Stimulated activated CD8-positive, alpha-beta memory T cell treated with anti-CD3 and anti-CD28 coated beads, Interleukin-12 subunit alpha, Interleukin-12 subunit beta, amount 100 ng/mL, for 4 hours (primary cell): ENCODE data around the gene EYS.
"Not testable (repeated sequence)": the region's sequence is repeated elsewhere in the genome, so short reads cannot be mapped to it uniquely, and the experiment has no call there.

Experiments
- DNase-seq: peaks from one replicate; pipeline ENCODE4 v3.0.0-alpha.2; 2020; ENCODE audit warnings: low read depth

Gene EYS

DNA sequence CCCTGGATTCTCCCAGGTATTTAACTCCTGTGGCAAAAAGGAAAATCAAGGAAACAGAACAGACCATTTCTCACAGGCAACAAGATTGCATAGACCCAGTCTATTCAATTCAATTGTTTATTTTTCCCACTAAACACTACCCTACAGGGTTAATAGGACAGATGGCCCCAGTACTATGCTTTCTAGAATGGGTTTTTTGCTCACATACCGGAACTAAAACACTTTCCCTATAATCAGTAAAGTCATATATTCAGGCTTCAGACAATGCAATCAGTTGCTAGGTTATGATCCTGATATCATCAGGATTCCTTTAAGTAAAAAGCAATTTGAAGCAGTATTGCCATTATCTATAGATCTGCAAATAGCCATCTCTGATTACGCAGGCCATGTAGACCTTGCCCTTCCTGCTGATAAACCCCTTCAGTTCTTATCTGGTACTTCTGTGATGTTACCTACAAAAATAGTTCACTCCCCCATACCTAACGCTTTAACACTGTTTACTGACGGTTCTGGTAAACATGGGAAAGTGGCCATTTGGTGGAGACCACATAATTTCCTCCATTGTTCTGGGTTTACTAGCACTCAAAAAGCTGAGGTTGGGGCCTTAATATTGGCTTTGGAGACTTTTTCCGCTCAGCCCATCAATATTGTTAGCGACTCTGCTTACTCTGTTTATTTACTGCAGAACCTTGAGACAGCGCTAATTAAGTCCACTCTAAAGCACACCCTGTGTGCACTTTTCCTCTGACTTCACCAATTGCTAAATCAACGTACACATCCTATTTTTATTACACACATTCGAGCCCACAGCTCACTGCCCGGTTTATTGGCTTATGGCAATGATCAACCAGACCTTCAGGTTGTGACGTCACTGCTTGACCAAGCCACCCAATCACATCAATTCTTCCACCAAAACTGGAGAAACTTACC, 1405.5 kb downstream of the EYS start:
- no peak for DNase-seq

- no peak for DNase-seq
Observed at GRCh38 chr6:64299176-64299575, 1407.8 kb downstream of the EYS start.

DNA sequence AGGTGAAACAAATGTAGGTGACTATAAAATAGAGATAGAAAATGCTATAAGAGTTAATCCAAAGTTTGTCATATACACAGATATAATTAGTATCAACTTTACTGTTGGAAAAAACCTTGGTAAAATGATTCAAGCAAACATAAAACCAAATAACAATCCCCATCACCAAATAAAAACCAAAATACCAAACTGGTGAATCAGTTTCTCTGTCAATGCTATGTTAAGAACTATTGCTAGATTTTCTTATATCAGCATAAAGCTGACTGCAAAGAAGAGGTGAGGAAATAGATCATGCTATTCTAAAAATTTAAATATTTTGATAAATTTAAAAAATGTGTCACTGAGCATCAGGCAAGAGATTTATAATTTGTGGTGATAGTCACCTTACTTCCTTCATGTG, 1413.0 kb downstream of the EYS start:
- DNase-seq, result no peak

DNA sequence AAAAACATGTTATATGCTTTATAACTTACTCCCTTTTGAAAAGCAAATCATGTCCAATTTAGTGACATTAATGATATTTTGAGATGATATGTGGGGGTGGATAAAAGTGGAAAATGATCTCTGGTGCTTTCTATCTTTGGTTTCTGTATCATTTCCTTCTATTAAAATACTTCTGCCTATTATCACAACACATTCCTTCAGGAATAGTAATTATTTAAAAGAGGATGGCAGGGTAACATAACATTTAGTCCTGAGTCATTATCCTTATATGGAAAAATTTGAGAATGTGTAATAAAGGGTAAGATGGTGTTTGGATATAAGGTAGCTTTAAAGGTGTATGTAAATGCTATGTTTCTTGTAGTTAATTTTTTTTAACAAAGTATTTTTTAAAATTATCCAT, 1413.7 kb downstream of the EYS start:
- DNase-seq, result no peak

GRCh38 chr6:64290867-64291266, 1416.2 kb downstream of the EYS start:
- no peak for DNase-seq

- no peak for DNase-seq
Observed at GRCh38 chr6:64289931-64290330, 1417.1 kb downstream of the EYS start.

GRCh38 chr6:64288351-64288750, 1418.7 kb downstream of the EYS start:
- no peak for DNase-seq

DNA sequence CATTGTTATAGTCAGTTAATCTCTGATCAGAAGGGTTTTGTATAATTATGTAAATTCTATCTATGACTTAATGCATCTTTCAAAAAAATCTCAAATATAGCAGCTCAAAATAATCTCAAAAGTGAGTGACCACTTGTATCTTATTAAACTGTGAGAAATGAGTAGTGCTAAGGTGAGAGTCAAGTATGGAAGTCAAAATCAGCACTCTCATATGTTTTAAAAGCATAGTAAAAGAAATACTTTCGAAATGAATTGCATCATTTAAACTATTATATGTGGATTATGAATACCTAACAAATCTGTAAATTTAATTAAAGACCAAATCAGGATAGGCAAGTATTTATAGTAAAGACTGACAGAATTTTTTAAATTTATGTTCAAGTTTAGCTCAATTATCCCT, 1425.9 kb downstream of the EYS start:
- no peak for DNase-seq

- no peak for DNase-seq
Observed at GRCh38 chr6:64280569-64280968, 1426.5 kb downstream of the EYS start.

DNA sequence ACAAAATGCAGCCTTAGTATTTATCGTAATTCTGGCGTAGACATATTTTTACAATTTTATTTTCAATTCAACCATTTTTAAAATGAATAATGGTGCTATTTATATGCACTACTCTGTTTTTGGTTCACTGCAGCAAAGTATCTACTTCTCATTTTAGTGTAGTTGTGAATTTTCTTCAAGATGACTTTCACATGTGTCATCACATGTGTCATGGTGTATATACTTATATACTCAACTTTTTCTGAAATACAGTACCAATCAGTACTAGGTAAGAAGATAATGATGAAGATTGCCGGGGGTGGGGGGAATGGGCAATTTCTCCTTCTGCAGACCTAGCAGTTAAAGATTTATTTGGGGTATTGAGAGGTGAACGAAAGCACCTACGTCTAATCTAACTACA, 1436.9 kb downstream of the EYS start:
- DNase-seq, result no peak

- DNase-seq, result no peak
Observed at GRCh38 chr6:64266351-64266821, 1440.6 kb downstream of the EYS start.

- DNase-seq, result no peak
Observed at GRCh38 chr6:64263778-64264177, 1443.2 kb downstream of the EYS start.

DNA sequence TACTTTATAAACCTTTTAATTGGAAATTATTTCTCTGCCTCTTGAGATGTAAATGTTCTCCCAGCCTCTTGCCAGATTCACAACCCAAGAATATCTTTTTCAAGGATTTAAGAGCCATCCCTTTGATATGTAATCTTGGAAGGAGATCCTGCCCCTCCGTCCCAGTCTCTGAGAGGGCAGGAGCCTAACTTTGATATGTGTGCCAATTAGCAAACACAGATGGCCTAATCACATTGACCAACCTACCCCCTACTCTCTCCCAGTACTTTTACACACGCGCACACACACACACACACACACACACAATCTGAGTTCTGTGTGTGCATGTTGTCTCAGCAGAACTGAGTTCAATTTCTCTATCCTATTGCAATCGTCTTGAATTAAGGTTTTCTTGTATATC, 1447.7 kb downstream of the EYS start:
- no peak for DNase-seq

DNA sequence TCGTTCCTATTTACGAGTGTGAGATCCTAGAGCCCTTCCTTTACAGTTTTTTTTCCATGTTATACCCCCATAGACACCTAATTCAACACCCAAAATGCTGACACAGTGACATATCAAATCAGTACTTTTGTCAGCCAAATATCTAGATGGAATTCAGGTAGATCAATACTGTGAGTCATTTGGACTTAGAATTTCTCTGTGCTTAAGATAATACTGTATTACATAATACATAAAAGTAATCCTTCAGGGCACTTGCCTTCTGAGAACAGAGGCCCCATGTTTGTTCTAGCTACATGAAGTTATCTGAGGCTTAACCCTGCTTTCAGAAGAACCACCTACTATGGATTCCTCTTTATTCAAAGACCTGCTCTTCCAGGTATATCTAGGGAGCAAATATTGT, 1448.3 kb downstream of the EYS start:
- no peak for DNase-seq

GRCh38 chr6:64258302-64258701, 1448.7 kb downstream of the EYS start:
- DNase-seq, result no peak

DNA sequence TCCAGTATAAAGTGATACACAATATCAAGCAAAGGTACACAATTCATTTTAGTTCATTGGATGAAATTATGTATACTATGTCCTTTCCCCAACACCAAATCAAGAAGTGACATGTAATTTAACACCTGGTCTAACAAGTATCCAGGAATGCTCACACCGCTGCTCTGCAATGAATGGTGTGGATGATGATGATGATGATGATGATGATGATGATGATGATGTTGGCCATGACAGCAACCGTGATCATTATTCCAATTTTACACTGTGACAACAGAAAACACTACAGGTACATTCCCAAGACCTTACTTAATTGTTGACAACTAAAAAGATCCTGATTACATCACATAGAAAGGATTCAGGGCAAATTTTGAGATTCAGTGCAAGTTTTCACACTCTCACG, 1449.4 kb downstream of the EYS start:
- DNase-seq, result no peak

- no peak for DNase-seq
Observed at GRCh38 chr6:64256483-64256882, 1450.5 kb downstream of the EYS start.

- no peak for DNase-seq
Observed at GRCh38 chr6:64255000-64255399, 1452.0 kb downstream of the EYS start.

GRCh38 chr6:64254558-64254957, 1452.5 kb downstream of the EYS start:
- DNase-seq, result no peak

DNA sequence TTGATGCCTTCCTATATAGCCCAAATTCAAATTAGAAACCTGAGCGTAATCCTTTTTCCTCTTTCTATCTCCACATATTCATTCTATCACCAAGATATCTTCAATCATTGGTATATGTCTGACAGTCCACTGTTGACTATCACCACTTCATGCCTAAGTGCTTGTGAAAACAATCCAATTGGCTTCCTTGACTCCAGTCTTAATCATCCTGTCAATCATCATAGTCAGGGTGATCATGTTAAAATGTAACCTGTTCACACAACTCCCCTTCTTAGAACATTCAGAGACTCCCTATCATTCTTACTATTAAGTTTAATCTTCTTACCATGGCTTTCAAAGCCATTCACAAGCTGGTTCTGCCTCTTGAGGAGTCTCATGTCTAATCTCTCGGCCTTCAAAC, 1454.8 kb downstream of the EYS start:
- DNase-seq, result no peak

DNA sequence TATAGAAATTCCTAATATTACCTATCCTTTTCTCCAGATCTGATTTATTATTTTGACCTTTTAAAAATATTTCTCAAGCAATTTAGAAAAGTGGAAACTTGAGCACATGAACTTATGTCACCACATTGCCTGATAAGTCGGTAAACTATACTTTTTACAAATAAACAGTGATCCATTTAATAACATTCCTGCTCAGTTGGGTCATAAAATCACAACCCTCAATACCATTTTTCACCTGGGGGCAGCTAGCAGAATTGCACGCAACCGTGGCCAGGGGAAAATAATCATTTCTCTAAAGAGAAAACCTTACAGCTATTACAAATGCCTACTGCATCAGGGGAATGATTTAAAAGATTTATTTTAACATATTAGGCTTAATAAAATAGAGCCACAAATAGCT, 1456.9 kb downstream of the EYS start:
- DNase-seq, result no peak

- DNase-seq, result no peak
Observed at GRCh38 chr6:64249115-64249514, 1457.9 kb downstream of the EYS start.

DNA sequence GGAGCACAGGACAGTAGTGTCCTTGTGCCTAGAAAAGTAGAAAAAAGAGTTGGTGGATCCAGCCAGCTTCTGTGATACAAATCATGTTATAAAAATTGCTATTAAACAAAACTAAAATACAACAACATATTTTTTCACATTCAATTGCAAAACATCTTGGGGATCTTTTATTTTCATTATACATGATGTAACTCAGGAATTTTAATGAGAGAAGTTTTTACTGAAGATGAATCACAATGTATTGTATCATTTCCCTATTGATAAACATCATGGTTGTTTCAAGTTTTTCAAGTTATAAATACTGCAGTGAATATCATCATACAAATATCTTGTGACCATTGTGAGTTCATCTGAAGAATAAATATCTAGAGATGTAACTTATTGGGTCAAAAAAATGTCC, 1463.4 kb downstream of the EYS start:
- DNase-seq, result no peak

GRCh38 chr6:64238908-64239307, 1468.1 kb downstream of the EYS start:
- not testable (repeated sequence) for DNase-seq
